ENCODE data around the gene NDUFC1. TPM values are rescaled to one million over a fixed set of nuclear protein-coding genes. Genes with fewer than 3 reads are reported as not detected.
"Not testable (repeated sequence)": the region's sequence is repeated elsewhere in the genome, so short reads cannot be mapped to it uniquely, and the experiment has no call there.

The NDUFC1 gene
- total and polyA plus RNA-seq, 4 donors = 12.4 to 192 (median 50.8) TPM

DNA sequence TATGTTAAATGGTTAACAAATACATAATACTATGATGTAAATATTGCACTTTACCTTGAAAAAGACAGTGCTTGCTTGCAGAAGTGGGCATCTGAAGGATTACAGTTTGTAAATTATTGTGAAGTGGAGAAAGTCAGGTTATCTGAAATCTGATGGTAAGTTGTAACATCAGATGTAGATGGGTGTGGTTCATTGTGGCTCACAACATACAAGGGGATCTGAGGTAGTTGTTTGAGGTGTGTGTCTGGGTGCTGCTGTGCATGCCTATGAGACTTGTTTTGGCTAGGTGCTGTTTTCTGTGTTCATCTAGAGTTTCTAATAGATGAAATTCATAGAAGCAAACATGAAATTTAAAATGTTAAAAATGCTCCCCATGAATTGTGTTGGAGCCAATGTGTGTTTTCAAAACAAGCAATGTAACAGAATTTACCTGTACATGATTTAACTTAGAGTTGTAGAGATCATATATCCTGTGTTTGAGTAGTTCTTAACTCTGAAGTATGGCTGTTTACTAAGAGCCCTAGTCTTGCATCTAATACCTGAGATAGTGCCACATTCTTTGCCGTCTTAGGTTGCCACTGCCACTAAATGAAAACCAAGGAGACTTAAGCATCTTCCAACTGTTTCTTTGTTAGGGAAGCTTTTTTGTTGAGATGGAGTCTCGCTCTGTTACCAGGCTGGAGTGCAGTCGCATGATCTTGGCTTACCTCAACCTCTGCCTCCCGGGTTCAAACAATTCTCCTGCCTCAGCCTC, 11.9 kb upstream of the NDUFC1 start:
- Histone ChIP-seq H3K9me3 (ENCODE audit: control insufficient read depth in 4 of 4, low read length in 3 of 4) (no peaks in the 10 kb centered on the region), H3K4me3 (ENCODE audit: low read depth in 1 of 3, low read length in 3 of 3) (no peak overlapping the region), H3K36me3 (ENCODE audit: control insufficient read depth in 4 of 4, insufficient read depth in 3 of 4, low read depth in 1 of 4, low read length in 3 of 4) (peaks cover 0 to 2% (median 0%) of the 10 kb centered on the region in 4 donors), H3K9ac (ENCODE audit: low read depth in 1 of 2, low read length in 2 of 2) (no peak overlapping the region), H3K27me3 (ENCODE audit: control insufficient read depth in 4 of 4, insufficient read depth in 4 of 4, low read length in 3 of 4) (no peaks in the 10 kb centered on the region), H3K4me1 (ENCODE audit: control insufficient read depth in 4 of 4, insufficient read depth in 4 of 4, low read length in 3 of 4) (peaks cover 0 to 23% (median 11%) of the 10 kb centered on the region in 4 donors), H3K27ac (ENCODE audit: low read depth in 1 of 2, low read length in 2 of 2) (no peak overlapping the region)
- no peak for TF ChIP-seq JUND (IDR thresholded peaks at IDR 0.05)
- no peak for TF ChIP-seq EGR1 (IDR thresholded peaks at IDR 0.05; ENCODE audit: low read depth in 2 of 2)
- TF ChIP-seq, protein P1, sequence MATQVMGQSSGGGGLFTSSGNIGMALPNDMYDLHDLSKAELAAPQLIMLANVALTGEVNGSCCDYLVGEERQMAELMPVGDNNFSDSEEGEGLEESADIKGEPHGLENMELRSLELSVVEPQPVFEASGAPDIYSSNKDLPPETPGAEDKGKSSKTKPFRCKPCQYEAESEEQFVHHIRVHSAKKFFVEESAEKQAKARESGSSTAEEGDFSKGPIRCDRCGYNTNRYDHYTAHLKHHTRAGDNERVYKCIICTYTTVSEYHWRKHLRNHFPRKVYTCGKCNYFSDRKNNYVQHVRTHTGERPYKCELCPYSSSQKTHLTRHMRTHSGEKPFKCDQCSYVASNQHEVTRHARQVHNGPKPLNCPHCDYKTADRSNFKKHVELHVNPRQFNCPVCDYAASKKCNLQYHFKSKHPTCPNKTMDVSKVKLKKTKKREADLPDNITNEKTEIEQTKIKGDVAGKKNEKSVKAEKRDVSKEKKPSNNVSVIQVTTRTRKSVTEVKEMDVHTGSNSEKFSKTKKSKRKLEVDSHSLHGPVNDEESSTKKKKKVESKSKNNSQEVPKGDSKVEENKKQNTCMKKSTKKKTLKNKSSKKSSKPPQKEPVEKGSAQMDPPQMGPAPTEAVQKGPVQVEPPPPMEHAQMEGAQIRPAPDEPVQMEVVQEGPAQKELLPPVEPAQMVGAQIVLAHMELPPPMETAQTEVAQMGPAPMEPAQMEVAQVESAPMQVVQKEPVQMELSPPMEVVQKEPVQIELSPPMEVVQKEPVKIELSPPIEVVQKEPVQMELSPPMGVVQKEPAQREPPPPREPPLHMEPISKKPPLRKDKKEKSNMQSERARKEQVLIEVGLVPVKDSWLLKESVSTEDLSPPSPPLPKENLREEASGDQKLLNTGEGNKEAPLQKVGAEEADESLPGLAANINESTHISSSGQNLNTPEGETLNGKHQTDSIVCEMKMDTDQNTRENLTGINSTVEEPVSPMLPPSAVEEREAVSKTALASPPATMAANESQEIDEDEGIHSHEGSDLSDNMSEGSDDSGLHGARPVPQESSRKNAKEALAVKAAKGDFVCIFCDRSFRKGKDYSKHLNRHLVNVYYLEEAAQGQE (IDR thresholded peaks at IDR 0.05) = no peak
- TF ChIP-seq FOXA1 (IDR thresholded peaks at IDR 0.05) = no peak
- TF ChIP-seq NR2F2 (IDR thresholded peaks at IDR 0.05) = no peak
- no peak for TF ChIP-seq GABPA (IDR thresholded peaks at IDR 0.05 in 1 of 2, conservative IDR thresholded peaks at IDR 0.05 in 1 of 2)
- TF ChIP-seq, protein P2, sequence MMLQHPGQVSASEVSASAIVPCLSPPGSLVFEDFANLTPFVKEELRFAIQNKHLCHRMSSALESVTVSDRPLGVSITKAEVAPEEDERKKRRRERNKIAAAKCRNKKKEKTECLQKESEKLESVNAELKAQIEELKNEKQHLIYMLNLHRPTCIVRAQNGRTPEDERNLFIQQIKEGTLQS (IDR thresholded peaks at IDR 0.05) = no peak
- no peak for TF ChIP-seq YY1 (IDR thresholded peaks at IDR 0.05)
- TF ChIP-seq, protein P3, sequence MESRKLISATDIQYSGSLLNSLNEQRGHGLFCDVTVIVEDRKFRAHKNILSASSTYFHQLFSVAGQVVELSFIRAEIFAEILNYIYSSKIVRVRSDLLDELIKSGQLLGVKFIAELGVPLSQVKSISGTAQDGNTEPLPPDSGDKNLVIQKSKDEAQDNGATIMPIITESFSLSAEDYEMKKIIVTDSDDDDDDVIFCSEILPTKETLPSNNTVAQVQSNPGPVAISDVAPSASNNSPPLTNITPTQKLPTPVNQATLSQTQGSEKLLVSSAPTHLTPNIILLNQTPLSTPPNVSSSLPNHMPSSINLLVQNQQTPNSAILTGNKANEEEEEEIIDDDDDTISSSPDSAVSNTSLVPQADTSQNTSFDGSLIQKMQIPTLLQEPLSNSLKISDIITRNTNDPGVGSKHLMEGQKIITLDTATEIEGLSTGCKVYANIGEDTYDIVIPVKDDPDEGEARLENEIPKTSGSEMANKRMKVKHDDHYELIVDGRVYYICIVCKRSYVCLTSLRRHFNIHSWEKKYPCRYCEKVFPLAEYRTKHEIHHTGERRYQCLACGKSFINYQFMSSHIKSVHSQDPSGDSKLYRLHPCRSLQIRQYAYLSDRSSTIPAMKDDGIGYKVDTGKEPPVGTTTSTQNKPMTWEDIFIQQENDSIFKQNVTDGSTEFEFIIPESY (IDR thresholded peaks at IDR 0.05) = no peak
- TF ChIP-seq HNF4G (IDR thresholded peaks at IDR 0.05) = no peak
- 98% methylated on average over 4 of the region's 4 CpGs for WGBS
- no peak for DNase-seq (ENCODE audit: low spot score)

DNA sequence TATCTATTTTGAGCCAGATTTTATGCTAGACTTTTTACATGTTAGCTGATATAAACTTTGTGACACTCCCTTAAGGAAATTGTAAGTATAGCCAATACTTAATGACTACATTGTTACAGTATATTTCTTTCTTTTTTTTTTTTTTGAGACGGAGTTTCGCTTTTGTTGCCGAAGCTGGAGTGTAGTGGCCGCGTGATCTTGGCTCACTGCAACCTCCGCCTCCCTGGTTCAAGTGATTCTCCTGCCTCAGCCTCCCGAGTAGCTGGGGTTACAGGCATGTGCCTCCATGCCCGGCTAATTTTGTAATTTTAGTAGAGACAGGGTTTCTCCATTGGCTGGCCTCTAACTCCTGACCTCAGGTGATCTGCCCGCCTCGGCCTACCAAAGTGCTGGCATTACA, 11.1 kb upstream of the NDUFC1 start:
- H3K9me3 ChIP-seq (ENCODE audit: control insufficient read depth in 4 of 4, low read length in 3 of 4); H3K9ac ChIP-seq (ENCODE audit: low read depth in 1 of 2, low read length in 2 of 2); H3K36me3 ChIP-seq (ENCODE audit: control insufficient read depth in 4 of 4, insufficient read depth in 3 of 4, low read depth in 1 of 4, low read length in 3 of 4); H3K27me3 ChIP-seq (ENCODE audit: control insufficient read depth in 4 of 4, insufficient read depth in 4 of 4, low read length in 3 of 4); DNase-seq (ENCODE audit: low spot score); H3K27ac ChIP-seq (ENCODE audit: low read depth in 1 of 2, low read length in 2 of 2); H3K4me3 ChIP-seq (ENCODE audit: low read depth in 1 of 3, low read length in 3 of 3): not testable (repeated sequence)
- 83% methylated on average over 10 of the region's 10 CpGs for whole genome bisulfite sequencing
- H3K4me1 ChIP-seq (ENCODE audit: control insufficient read depth in 4 of 4, insufficient read depth in 4 of 4, low read length in 3 of 4) = peaks cover 0 to 23% (median 11%) of the 10 kb centered on the region in 4 donors

Data from liver (tissue), 9 donors.